A673 (cell line): ENCODE results near the gene HMX1.

ENCODE experiments used
- EZH2 ChIP-seq: fragments of 200-600 bp; sonication (generic); IDR thresholded peaks from 2 replicates; pipeline ENCODE4 v1.6.1; 2017; ENCODE audit warnings: borderline replicate concordance, low read depth, mild to moderate bottlenecking, mixed read lengths, antibody characterized with exemption, low read length; ENCODE audit not compliant: poor library complexity, severe bottlenecking
- TF ChIP-seq, protein P1 (sequence below): fragments of 300-800, 200-600 bp; sonication (generic); conservative IDR thresholded peaks from 2 replicates; pipeline ENCODE4 v1.5.1; 2017; ENCODE audit warnings: low read depth, mild to moderate bottlenecking, antibody characterized with exemption, low read length, moderate library complexity, mixed read lengths

DNA sequence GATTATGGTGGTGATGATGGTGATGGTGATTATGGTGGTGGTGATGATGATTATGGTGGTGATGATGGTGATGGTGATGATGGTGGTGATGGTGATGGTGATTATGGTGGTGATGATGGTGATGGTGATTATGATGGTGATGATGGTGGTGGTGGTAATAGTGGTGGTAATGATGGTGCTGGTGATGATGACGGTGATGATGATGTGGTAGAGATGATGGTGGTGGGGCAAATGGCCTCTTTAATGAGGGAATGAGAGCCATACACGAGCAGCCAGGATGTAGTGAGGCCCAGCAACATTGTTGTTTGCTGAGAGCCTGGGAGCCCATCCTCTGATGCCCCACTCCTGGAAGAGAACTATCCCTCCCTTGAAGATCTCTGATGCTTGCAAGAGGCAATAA is 29.0 kb downstream of the HMX1 start:
- TF ChIP-seq, protein P1, sequence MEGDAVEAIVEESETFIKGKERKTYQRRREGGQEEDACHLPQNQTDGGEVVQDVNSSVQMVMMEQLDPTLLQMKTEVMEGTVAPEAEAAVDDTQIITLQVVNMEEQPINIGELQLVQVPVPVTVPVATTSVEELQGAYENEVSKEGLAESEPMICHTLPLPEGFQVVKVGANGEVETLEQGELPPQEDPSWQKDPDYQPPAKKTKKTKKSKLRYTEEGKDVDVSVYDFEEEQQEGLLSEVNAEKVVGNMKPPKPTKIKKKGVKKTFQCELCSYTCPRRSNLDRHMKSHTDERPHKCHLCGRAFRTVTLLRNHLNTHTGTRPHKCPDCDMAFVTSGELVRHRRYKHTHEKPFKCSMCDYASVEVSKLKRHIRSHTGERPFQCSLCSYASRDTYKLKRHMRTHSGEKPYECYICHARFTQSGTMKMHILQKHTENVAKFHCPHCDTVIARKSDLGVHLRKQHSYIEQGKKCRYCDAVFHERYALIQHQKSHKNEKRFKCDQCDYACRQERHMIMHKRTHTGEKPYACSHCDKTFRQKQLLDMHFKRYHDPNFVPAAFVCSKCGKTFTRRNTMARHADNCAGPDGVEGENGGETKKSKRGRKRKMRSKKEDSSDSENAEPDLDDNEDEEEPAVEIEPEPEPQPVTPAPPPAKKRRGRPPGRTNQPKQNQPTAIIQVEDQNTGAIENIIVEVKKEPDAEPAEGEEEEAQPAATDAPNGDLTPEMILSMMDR, result no peak
- no peak for TF ChIP-seq EZH2
